SK-N-MC (cell line): ENCODE data around the gene EXO1.
"Not testable (repeated sequence)": the region's sequence is repeated elsewhere in the genome, so short reads cannot be mapped to it uniquely, and the experiment has no call there.

Source experiments
- DNase-seq: peaks from one replicate; pipeline ENCODE4 v3.0.0-alpha.2; 2011; ENCODE audit warnings: low read depth, low spot score
- H3K27ac ChIP-seq: fragments of 200-600 bp; sonication (generic); 2 replicates; pipeline ENCODE4 v1.5.1; 2016; ENCODE audit warnings: mixed run types
- H3K36me3 ChIP-seq: fragments of 200-600 bp; sonication (generic); 2 replicates; pipeline ENCODE4 v1.6.1; 2017; ENCODE audit warnings: antibody characterized with exemption, low read length, mixed read lengths; ENCODE audit not compliant: insufficient read depth
- H3K4me3 ChIP-seq: fragments of 200-600 bp; sonication (generic); 2 replicates; pipeline ENCODE4 v1.5.1; 2016
- H3K9ac ChIP-seq: fragments of 200-600 bp; sonication (generic); 2 replicates; pipeline ENCODE4 v1.8.0; 2017; ENCODE audit warnings: mixed run types, mixed read lengths; ENCODE audit not compliant: insufficient read length
- H3K9me3 ChIP-seq: fragments of 200-600 bp; sonication (generic); 2 replicates; pipeline ENCODE4 v1.6.1; 2017; ENCODE audit warnings: low read depth, mild to moderate bottlenecking, antibody characterized with exemption, low read length, moderate library complexity, mixed read lengths
- EZH2 ChIP-seq: fragments of 200-600 bp; sonication (generic); IDR thresholded peaks from one replicate; pipeline ENCODE4 v1.6.1; 2017; ENCODE audit warnings: antibody characterized with exemption
- FOXP2 ChIP-seq: optimal IDR thresholded peaks from 2 replicates; pipeline ENCODE3; 2011; ENCODE audit warnings: mild to moderate bottlenecking, moderate library complexity; ENCODE audit not compliant: insufficient read depth; ENCODE audit errors: extremely low read length, control extremely low read depth
- POLR2AphosphoS5 ChIP-seq: IDR thresholded peaks from 2 replicates; pipeline ENCODE4 v1.6.1; 2012; ENCODE audit warnings: mild to moderate bottlenecking, low read depth, low read length, borderline replicate concordance

Gene EXO1

GRCh38 chr1:241816008-241816407 lies 32.0 kb upstream of the EXO1 start:
- H3K36me3 ChIP-seq = no peaks in the 10 kb centered on the region
- no peak overlapping the region for H3K27ac ChIP-seq
- H3K4me3 ChIP-seq = no peak overlapping the region
- no peak overlapping the region for H3K9ac ChIP-seq
- no peak for TF ChIP-seq FOXP2
- no peak for TF ChIP-seq EZH2
- TF ChIP-seq POLR2AphosphoS5 = no peak
- DNase-seq = no peak
- no peaks in the 10 kb centered on the region for H3K9me3 ChIP-seq

- Histone ChIP-seq H3K36me3 (no peaks in the 10 kb centered on the region), H3K4me3 (no peak overlapping the region), H3K9me3 (no peaks in the 10 kb centered on the region), H3K27ac (no peak overlapping the region), H3K9ac (no peak overlapping the region)
- no peak for TF ChIP-seq POLR2AphosphoS5
- TF ChIP-seq FOXP2 = no peak
- TF ChIP-seq EZH2 = no peak
- DNase-seq = no peak
Observed at GRCh38 chr1:241817331-241817792, 30.6 kb upstream of the EXO1 start.

- Histone ChIP-seq H3K36me3 (no peaks in the 10 kb centered on the region), H3K4me3 (no peak overlapping the region), H3K9ac (no peak overlapping the region), H3K9me3 (no peaks in the 10 kb centered on the region), H3K27ac (no peak overlapping the region)
- no peak for DNase-seq
- TF ChIP-seq EZH2 = no peak
- TF ChIP-seq POLR2AphosphoS5 = no peak
- TF ChIP-seq FOXP2 = no peak
Observed at GRCh38 chr1:241817956-241818612, 29.9 kb upstream of the EXO1 start.

- Histone ChIP-seq H3K36me3 (no peaks in the 10 kb centered on the region), H3K27ac (no peak overlapping the region), H3K9ac (no peak overlapping the region), H3K4me3 (no peak overlapping the region), H3K9me3 (no peaks in the 10 kb centered on the region)
- TF ChIP-seq EZH2 (no peak), FOXP2 (no peak), POLR2AphosphoS5 (no peak)
- no peak for DNase-seq
Observed at GRCh38 chr1:241819340-241819866, 28.6 kb upstream of the EXO1 start.

GRCh38 chr1:241821363-241821762 lies 26.6 kb upstream of the EXO1 start:
- no peak overlapping the region for H3K4me3 ChIP-seq
- no peaks in the 10 kb centered on the region for H3K36me3 ChIP-seq
- no peak overlapping the region for H3K9ac ChIP-seq
- no peak overlapping the region for H3K27ac ChIP-seq
- no peaks in the 10 kb centered on the region for H3K9me3 ChIP-seq
- no peak for DNase-seq
- TF ChIP-seq EZH2 (no peak), POLR2AphosphoS5 (no peak), FOXP2 (no peak)

- no peak overlapping the region for H3K9ac ChIP-seq
- TF ChIP-seq POLR2AphosphoS5 = no peak
- no peak for TF ChIP-seq FOXP2
- no peak for TF ChIP-seq EZH2
- H3K4me3 ChIP-seq = no peak overlapping the region
- H3K9me3 ChIP-seq = no peaks in the 10 kb centered on the region
- H3K27ac ChIP-seq = no peak overlapping the region
- H3K36me3 ChIP-seq = no peaks in the 10 kb centered on the region
- DNase-seq = no peak
Observed at GRCh38 chr1:241822846-241823245, 25.2 kb upstream of the EXO1 start.

- H3K27ac ChIP-seq = no peak overlapping the region
- TF ChIP-seq FOXP2 (no peak), EZH2 (no peak), POLR2AphosphoS5 (no peak)
- DNase-seq = no peak
Observed at GRCh38 chr1:241823925-241824324, 24.1 kb upstream of the EXO1 start.

GRCh38 chr1:241825581-241825980 lies 22.4 kb upstream of the EXO1 start:
- Histone ChIP-seq H3K9ac (no peak overlapping the region), H3K27ac (no peak overlapping the region), H3K4me3 (no peak overlapping the region), H3K36me3 (no peaks in the 10 kb centered on the region), H3K9me3 (no peaks in the 10 kb centered on the region)
- TF ChIP-seq FOXP2 = no peak
- no peak for TF ChIP-seq POLR2AphosphoS5
- TF ChIP-seq EZH2 = no peak
- DNase-seq = no peak

More at GRCh38 chr1:241823925-241824324, 24.1 kb upstream of the EXO1 start:
- Histone ChIP-seq H3K9ac (no peak overlapping the region), H3K9me3 (no peaks in the 10 kb centered on the region), H3K36me3 (no peaks in the 10 kb centered on the region), H3K4me3 (no peak overlapping the region)

GRCh38 chr1:241826613-241827012 lies 21.4 kb upstream of the EXO1 start:
- H3K36me3 ChIP-seq, DNase-seq, H3K4me3 ChIP-seq, H3K27ac ChIP-seq, H3K9me3 ChIP-seq, H3K9ac ChIP-seq: not testable (repeated sequence)
